Superior temporal gyrus (tissue), 1 donor: Measurements from ENCODE around the gene TWNK.
"Not testable (repeated sequence)": the region's sequence is repeated elsewhere in the genome, so short reads cannot be mapped to it uniquely, and the experiment has no call there.

ENCODE experiments used
- DNase-seq: peaks from one replicate; pipeline ENCODE4 v3.0.0-alpha.2; 2016; ENCODE audit errors: extremely low spot score

TWNK gene

DNA sequence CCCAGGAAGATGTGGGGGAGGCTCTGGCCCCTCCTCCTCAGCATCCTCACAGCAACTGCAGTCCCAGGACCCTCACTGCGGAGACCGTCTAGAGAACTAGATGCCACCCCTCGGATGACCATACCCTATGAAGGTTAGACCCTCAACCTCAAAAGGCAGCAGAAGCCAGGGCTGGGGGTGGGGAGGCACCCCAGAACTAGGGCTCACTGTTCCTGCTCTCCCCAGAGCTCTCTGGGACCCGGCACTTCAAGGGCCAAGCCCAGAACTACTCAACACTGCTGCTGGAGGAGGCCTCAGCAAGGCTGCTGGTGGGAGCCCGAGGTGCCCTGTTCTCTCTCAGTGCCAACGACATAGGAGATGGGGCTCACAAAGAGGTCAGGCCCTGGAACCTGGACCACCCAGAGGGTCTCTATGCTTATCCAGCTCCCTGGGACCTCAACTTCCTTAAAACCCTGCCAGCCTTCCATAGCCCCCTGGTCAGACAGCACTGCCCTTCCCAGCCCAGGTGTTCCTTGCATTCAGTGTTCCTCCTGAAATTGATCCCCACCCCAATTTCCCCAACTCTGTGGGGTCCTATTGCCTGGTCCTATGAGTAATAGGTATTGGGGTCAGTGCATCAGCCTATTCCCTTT is 14.3 kb upstream of the TWNK start:
- no peak for DNase-seq

DNA sequence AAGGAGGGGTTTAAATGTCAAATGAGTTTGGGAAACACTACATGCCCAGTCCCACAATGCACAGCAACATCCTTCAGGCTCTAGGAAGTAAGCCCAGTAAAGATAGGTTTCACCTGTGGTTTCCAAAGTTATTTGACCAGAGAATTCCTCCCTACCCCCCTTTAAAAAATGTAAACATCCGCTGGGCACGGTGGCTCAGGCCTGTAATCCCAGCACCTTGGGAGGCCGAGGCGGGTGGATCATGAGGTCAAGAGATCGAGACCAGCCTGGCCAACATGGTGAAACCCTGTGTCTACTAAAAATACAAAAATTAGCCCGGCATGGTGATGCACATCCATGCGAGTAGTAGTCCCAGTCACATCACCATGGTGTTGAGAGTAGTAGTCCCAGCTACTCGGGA is 11.9 kb upstream of the TWNK start:
- DNase-seq = not testable (repeated sequence)

DNA sequence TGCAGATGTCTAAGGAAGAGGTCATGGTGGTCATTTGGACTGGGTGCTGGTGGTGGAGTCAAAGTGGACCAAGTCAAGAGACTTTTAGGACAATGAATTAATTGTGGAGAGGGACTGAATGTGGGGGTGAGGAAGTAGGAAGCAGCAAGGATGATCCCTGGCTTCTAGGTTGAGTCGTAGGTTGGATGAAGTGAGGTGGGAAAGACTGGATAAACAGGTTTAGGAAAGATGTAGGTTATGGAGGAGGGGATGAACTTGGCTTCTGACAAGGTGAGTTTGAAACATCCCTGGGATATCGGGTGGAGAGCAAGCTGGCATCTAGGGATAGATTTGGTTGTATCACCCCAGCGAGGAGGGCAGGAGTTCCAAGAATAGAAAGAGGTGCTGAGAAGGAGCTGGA is 10.4 kb upstream of the TWNK start:
- DNase-seq = no peak

DNA sequence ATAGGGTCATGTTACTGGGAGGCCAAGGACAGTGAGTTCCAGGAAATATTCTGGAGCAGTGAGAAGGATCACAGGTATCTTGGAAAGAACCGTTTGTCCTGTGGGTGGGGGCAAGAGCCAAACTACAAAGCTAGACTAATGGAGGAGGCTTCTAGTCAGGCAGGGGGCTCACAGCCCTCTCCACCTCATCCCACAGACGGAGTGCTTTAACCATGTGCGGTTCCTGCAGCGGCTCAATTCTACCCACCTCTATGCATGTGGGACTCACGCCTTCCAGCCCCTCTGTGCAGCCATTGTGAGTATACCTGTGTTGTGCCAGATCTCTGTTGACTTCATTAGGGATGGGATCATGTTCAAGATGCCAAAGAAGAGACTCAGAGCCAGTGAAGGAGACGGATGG is 9.9 kb upstream of the TWNK start:
- no peak for DNase-seq

DNA sequence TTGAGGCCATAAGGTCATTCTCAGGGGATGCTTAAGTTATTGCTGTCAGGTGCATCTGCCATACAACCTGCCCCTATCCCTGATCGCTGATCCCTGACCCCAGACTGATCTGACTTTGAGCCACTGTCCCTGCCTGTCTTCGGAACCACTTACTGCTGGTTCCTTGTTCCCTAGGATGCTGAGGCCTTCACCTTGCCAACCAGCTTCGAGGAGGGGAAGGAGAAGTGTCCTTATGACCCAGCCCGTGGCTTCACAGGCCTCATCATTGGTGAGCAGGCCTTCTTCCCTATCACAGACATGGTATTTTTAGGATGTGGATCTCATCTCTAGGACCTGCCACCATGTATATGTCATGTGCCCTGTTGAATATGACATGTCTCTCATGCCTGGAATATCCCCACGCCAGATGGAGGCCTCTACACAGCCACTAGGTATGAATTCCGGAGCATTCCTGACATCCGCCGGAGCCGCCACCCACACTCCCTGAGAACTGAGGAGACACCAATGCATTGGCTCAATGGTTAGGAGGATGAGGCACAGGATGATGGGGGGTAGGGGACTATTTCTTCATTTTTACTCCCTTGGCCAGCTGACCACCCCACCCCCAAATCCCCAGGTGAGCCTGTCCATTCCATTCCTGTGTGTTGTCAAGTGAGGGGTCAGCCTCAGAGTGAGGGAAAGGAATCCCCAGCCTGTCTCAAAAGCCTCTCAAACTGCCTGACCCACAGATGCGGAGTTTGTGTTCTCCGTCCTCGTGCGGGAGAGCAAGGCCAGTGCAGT is 9.0 kb upstream of the TWNK start:
- no peak for DNase-seq

DNA sequence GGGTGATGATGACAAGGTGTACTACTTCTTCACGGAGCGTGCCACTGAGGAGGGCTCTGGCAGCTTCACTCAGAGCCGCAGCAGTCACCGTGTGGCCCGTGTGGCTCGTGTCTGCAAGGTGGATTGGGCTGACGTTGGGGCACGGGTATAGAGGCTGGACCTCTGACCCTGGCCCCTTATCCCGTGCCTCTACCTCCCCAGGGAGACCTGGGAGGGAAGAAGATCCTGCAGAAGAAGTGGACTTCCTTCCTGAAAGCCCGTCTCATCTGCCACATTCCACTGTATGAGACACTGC is 8.5 kb upstream of the TWNK start:
- no peak for DNase-seq

DNA sequence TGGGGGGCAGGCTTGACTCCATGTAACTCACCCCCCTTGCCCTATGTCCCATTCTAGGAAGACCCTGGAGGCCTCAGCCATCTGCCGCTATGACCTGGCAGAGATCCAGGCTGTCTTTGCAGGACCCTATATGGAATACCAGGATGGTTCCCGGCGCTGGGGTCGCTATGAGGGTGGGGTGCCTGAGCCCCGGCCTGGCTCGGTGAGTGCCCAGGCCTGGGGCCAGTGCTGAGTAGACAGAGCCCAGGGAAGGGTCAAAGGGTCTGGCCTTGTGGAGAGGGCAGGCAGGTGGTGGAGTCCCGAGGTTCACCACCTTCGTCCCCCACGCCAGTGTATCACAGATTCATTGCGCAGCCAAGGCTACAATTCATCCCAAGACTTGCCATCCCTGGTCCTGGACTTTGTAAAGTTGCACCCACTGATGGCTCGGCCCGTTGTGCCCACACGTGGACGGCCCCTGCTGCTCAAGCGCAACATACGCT is 7.5 kb upstream of the TWNK start:
- DNase-seq = no peak

DNA sequence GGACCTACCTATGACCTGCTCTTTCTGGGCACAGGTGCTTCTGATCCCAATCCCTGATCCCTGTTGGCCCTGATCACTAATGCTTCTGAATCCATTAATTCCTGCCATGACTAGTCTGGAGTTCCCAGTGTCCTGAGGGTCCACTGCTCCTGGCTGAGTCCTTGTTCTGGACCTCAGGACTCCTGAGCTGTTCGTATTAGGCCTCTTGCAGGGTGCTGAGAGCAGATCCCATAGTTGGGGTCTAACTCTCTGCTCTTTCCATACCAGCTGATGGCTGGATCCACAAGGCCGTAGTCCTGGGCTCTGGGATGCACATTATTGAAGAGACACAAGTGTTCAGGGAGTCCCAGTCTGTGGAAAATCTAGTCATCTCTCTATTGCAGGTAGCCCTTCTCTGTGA is 7.0 kb upstream of the TWNK start:
- DNase-seq = no peak

DNA sequence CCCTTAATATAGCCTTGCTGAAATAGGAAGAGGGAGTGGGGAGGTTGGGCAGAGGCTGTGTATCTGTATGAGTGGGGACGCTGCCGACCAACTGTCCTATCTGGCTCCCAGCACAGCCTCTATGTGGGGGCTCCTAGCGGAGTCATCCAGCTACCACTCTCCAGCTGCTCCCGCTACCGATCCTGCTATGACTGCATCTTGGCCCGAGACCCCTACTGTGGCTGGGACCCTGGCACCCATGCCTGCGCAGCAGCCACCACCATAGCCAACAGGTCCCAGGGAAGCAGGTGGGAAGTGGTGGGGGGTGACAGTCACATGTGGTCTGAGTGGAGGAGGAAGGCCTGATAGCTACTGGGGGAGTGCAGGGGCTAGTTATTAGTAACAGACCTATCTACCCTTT is 6.6 kb upstream of the TWNK start:
- DNase-seq = no peak

DNA sequence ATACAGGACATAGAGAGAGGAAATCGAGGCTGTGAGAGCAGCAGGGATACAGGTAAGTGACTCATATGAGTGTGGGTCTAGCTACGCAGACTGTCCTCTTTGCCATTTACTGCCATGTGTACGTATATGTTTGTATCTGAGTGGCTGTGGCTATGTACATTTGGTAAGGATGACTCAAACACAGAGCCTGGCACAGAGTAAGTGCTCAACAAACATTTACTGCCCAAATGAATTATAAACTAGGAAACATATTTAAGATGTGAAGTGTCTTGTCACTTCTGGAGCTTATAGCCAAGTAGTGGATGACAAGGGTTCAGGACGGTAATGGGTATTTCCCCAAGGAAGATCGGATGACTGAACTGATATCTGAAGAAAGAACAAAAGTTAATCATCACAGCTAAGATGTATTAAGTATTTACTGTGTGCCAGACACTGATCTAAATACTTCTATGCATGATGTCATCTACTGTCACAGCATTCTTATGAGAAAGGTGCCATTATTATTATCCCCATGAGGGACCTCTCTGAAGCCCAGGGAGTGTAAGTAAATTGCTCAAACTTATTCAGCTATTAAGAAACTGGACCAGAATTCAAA is 6.1 kb upstream of the TWNK start:
- DNase-seq = no peak

DNA sequence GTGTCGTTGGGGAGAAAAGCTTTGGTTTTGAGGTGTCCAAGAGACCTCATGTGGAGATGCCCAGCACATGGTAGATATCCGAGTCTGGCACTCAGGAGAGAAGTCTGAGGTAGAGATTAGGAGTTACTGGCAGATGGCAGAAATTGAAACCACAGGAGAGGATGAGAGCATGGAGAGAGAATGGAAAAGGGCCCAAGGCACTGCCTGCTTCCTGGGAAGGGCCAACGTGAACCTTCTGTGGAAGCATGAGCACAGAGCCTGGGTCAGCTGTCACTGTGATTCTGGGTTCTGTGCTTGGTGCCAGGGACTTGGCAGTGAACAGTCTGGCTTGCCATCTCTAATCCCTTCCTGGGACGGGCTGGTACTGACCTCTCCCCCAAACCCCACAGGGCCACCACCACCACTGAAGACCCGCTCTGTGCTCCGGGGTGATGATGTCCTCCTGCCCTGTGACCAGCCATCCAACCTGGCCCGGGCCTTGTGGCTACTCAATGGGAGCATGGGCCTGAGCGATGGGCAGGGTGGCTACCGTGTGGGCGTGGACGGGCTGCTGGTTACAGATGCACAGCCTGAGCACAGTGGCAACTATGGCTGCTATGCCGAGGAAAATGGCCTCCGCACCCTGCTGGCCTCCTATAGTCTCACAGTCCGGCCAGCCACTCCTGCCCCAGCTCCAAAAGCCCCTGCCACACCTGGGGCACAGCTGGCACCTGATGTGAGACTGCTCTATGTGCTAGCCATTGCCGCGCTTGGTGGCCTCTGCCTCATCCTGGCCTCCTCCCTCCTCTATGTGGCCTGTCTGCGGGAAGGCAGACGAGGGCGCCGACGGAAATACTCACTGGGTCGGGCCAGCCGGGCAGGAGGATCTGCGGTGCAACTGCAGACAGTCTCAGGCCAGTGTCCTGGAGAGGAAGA is 4.2 kb upstream of the TWNK start:
- no peak for DNase-seq

DNA sequence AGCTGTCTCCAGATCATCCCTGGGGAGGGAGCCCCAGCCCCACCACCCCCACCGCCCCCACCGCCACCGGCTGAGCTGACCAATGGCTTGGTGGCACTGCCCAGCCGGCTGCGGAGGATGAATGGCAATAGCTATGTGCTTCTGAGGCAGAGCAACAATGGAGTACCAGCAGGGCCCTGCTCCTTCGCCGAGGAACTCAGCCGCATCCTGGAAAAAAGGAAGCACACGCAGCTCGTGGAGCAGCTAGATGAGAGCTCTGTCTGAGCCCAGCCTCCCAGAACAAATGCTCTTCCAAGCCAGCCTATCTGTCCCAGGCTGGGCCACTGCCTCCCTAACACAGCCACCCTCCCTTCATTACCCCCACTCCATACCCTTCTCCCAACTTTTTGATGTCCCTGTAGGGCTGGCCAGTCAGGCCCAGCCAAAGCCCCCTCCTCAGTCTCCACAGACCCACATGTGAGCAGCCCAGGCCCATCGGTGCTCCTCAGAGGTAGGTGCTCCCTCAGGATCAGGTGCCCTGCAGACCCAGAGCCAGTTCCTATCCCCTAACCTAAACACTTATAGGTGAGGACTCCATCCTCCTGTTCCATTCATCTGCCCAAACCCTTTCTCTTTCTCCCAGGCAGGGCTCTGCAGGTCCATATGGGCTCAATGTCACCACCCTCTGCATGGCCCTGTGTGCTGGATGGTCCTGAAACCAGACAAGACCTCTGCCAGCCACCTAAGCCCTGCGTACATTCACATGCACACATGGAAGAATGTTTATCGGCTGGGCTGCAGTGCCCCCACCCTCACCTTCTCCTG is 3.3 kb upstream of the TWNK start:
- DNase-seq = no peak

DNA sequence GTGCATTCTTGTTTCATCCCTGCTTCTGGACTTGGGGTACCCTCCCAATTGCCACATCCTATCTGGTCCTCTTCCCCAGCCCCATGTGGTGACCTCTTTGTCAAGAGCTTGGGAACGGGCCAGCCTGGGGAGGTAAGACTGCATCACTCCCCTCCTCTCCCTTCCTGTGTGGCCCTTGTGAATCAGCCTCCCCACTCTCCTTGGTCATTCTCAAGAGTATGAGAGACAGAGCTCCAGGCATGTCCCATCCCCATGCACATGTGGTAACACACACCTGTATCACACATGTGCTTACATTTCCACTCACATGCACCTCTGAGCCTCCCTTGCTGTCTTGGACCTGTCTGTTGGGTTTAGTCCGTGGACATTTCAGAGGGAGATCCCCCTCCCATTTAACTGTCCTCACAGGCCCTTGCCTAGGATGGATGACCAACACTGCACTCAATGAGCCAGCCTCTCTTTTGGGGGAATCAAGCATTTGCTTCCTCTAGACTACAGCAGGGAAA is 2.6 kb upstream of the TWNK start:
- no peak for DNase-seq

DNA sequence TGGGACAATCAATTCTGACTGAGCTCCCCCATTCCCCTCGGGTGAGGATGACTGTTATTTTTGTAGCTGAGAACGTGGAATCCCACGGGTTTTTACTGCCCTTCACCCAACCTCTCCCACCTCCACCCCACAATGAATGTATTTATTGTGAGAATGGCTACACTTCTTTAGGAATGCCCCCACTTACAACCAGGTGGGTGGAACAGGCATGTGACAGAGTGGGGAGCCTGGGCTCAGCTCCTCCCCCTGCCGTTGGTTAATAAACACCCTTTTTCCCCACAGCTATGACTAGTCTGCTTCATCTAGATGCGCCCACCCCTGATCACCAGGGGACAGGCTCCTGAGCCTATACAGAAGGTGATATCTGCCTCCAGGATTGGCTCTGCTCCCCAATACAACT is 2.0 kb upstream of the TWNK start:
- no peak for DNase-seq

DNA sequence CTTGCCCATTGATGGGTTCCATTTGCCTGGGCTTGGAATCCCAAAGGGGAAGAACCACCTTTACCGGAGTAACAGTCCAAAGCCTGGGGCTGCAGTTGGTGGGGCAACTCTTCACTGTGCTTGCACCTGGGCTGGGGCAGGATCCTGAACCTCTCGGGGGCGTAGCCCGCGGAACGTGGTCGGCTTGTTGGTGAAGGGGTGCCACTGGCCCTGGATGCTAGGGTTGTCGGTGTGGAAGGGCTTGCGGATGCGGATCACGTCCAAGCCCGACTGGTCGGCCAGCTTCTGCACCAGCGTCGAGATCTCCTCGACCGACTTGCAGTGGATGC is 756 bp upstream of the TWNK start:
- DNase-seq = no peak

DNA sequence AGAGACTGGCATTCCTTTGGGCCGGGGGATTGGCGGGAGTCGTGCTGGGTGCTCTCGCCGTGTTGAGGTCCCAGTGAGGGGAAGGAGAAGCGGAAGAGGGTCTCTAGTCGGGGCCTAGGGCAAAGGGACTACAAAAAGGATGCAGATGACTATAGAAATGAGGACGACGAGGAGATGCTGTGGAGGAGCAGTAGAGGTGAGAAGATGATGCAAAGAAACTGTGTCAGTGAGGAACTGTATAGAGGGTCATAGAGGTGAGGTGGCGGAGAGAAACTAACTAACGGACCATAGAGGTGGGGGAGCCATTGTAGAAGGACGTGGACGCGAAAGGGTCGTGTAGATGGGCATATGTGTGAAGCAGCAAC is 324 bp downstream of the TWNK start:
- no peak for DNase-seq

DNA sequence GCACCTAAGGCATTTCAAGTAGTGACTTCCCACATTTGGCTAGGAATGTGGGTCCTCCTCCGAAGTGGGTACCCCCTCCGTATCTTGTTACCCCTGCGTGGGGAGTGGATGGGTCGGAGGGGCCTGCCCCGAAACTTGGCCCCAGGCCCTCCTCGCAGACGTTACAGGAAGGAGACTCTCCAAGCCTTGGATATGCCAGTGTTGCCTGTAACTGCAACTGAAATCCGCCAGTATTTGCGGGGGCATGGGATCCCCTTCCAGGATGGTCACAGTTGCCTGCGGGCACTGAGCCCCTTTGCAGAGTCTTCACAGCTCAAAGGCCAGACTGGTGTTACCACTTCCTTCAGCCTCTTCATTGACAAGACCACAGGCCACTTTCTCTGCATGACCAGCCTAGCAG is 823 bp downstream of the TWNK start:
- DNase-seq = no peak

DNA sequence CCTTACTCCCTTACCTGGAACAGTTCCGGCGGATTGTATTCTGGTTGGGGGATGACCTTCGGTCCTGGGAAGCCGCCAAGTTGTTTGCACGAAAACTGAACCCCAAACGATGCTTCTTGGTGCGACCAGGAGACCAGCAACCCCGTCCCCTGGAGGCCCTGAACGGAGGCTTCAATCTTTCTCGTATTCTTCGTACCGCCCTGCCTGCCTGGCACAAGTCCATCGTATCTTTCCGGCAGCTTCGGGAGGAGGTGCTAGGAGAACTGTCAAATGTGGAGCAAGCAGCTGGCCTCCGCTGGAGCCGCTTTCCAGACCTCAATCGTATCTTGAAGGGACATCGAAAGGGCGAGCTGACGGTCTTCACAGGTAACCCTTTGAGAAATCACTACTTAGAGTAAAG is 1.7 kb downstream of the TWNK start:
- DNase-seq = no peak

DNA sequence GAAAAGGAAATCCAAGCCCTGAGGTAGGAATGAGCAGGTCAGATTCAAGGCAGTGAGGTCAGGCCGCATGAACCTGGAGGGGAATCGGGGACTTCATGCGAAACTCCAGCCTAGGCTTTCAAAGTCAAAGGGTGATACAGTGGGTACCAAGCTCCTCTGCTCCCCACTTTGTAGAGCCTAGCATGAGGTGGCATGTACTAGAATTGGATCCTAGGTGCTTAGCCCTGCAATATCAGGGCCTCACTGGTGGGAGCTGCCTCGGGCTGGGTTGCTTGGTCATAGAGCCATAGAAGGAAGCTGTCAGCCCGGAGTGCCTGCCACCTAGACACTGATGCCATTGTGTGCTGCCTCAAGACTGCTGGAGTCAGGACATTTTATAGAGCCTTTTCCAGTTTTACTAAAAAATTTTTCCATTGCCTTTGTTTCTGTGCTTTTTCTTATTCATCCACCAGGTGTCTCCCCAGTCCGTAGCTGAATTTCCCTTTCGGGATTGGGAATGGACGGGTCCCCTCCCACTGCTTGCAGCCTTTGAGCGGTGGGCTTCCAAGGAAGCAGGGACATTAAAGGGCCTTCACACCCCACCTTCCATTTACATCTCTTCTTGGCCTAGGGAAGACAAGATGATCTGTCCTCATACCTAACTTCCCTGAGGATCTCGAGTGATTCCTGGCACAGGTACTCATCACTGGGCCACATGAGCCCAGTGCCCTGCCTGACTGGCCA is 6.8 kb downstream of the TWNK start:
- peak; percentile 90 for DNase-seq

DNA sequence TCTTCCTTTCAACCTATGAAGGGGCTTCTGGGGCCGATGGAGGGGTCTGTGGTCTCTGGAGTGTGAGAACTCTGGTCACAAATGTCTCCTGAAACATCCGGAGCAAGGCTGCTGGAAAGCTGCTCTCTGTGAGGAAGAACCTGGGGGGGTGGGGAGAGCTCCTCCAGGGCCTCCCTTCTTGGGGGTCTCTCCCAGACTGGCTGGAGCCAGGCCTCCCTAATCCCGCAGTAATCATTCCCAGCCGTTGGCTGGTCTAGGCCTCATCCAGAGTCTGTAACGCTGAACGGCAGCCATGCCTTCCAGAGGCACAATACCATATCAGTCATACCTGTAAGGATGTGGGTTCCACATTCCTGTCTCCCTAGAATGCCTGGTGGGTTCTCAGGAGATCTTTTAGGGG is 7.8 kb downstream of the TWNK start:
- DNase-seq = no peak
